NCI-H774 (cell line): ENCODE measurements around the gene CALCOCO1.

Source experiments
- DNase-seq: peaks from one replicate; lab custom pipeline; 2025; lab: John Stamatoyannopoulos, UW

The CALCOCO1 gene

DNA sequence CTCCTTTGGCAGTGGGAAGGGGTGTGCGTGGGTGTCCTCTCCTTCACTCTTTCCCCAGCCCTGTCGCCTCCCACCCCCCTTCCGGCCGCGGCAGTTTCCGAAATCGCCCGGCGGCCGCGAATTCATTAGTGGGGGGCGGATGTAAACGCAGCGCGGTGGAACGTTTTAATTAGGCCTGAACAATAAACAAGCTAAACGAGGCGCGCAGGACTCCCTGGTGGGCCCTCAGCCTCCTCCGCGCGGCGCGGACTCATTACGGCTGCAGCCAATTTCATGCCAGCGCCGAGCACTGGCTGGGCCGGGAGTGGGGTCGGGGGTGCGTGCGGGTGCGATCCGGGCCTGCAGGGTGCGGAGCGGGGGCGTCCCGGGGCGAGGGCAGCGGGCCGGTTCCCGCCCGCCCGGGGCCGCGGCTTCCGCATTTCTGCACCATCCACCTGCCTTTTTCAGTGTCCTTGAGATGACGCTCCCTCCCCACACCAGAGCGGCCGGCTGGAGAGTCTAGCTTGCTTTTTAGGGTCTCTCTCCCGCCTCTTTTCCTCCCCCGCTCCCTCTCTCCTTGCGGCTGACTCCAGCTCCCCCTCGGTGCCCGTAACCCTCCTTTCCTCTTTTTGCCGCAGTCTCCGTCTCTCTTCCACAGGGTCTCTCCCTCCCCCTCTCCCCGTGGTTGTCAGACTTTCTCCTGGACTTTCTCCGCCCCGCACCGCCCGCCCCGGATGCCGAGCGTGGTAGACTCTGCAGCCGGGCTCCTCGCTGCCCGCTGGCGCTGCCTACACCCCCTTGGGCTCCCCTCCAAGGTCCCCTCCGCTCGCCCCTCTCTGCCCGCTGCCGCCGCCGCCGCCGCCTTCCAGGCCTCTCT is 24.3 kb upstream of the CALCOCO1 start, which contains the start of gene CISTR:
TSS of gene CISTR (minus strand) at position 644 of the 856 bp plus-strand sequence.
- peak; percentile 52 for DNase-seq

GRCh38 chr12:53750812-53751335 is 23.6 kb upstream of the CALCOCO1 start:
- peak; percentile 43 for DNase-seq

GRCh38 chr12:53749986-53750811 is 22.9 kb upstream of the CALCOCO1 start:
- no peak for DNase-seq

DNA sequence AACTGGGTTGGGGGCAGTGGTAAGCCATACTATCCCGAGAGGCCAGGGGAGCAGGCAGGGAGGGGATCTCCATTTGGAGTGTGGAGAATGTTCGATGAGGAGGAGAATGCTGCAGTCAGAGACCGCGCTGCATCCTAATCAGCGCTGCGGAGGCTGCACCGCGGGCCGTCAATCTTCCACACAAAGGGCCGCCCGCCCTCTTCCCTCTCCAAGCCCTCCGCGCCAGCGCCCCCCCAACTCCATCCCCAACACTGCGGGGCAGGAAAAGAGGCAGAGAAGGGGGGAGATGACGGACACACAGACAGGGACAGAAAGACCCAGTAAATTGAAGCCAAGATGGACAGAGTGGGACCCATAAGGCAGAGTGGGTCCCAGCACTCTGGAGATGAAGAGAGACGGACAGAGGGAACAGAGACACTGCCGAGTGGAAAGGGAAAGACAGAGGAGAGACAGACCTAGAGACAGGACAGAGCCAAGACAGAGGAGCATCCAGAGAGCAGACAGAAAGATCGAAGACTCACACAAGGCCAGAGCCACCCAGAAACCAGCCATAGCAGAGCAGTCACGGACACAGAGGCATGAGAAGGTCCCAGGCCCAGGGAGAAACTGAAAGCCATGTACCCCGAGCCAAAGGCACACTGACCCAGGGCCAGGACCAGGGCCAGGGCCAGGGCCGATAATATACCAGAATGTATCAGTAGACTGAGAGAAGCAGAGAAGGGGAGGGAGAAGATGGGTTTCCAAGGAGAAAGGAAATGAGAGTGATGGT is 21.0 kb upstream of the CALCOCO1 start:
- DNase-seq, result no peak

DNA sequence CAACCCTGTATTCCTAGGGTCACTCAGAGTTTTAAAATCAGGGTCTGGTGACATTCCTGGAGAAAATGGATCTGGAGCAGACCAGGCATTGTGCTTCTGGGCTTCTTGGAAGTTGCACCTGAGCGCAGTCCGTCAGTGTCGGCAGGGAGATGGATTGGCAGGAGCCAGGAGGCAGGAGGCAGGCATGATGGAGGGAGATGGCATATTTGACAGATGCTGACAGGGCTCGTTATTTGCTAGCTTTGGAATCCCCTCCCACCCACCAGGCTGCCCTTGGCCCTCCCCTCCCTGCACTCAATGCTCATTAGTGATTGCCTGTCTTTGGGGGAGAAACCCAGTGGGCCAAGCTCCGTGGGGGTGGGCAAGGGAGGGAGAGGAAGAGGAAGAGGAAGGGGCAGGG is 19.8 kb upstream of the CALCOCO1 start:
- DNase-seq, result no peak

GRCh38 chr12:53746592-53747092 is 19.4 kb upstream of the CALCOCO1 start:
- DNase-seq, result peak; percentile 90

- no peak for DNase-seq
Measured at GRCh38 chr12:53744751-53745150, 17.5 kb upstream of the CALCOCO1 start.

DNA sequence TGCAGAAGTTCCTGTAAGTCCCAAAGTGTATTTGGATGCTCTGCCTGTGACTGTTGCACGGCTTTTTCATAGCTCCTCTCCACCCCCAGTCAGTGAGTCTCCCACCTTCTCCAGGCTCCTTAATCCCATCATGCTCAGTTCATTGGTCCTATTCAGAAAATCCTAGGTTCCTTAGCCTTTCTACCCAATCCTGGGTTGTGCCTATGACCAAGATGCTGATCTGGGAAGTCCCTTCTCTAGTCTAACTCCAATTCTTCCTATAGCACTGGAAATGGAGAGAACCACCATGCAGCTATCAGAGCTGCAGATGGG is 16.8 kb upstream of the CALCOCO1 start:
- no peak for DNase-seq

- peak; percentile 67 for DNase-seq
Measured at GRCh38 chr12:53743266-53744129, 16.2 kb upstream of the CALCOCO1 start.

GRCh38 chr12:53740130-53740491 is 12.9 kb upstream of the CALCOCO1 start:
- no peak for DNase-seq

DNA sequence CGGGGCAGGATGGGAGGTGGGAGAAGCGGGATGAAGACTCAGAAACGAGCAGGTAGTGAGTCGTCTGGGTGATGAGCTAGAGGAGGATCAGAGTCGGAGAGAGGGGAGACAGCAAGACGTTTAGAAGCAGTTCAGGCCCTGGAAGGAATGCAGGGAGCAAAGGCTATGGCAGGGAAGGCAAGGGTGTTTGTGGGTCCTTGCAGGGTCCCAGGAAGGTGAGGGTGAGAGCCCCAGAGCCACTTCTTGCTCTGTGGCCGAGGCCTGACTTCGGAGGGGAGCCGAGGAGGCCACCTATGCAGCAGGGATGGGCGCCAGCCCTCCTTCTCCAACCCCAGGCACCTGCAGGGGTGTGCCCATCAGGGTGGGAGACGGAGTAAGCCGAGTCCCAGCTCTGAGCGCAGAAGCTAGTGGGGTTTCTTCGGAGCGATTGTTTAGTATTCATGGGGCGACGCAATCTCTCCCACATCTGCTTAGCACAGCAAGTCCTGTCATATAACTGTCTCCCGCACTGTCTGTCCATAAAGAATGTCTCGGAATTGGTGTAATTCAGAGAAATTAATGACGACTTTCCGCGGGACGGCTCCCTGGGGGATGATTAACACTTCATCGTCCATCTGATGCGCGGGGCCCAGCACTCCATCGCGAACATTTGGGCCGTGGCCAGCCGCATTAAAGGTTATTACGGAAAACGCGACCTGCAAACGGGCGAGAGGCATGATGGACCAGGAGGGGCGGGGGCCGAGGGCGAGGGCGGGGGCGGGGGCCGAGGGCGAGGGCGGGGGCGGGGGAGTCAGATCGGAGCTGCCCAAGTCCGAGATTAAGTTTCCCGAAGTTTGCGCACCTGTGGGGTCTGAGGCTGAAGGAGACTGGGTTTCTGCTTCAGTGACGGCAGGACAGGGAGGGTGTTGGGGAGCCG is 12.2 kb upstream of the CALCOCO1 start:
- no peak for DNase-seq

- DNase-seq, result no peak
Measured at GRCh38 chr12:53738406-53739213, 11.4 kb upstream of the CALCOCO1 start.

DNA sequence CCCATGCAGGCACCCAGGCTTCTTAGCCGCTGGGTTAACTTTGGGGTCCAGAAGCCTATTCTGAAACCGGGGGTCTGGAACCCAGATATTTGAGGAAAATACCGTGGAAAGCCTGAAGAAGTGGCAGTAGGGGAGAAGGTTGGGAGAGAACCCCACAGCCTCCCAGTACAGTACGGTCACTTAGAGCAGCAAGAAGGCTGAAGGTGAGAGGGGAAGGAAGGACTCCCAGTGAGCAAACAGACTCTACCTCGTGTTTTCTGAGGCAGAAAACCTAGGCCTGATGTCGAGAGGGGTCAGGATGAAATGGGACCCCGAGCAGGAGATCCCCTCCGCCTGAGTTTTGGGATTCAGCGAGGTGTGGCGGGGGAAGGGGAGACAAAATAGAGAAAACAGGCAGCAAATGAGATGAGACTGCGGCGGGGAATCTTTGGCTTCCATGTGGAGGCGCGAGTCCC is 10.7 kb upstream of the CALCOCO1 start:
- no peak for DNase-seq

DNA sequence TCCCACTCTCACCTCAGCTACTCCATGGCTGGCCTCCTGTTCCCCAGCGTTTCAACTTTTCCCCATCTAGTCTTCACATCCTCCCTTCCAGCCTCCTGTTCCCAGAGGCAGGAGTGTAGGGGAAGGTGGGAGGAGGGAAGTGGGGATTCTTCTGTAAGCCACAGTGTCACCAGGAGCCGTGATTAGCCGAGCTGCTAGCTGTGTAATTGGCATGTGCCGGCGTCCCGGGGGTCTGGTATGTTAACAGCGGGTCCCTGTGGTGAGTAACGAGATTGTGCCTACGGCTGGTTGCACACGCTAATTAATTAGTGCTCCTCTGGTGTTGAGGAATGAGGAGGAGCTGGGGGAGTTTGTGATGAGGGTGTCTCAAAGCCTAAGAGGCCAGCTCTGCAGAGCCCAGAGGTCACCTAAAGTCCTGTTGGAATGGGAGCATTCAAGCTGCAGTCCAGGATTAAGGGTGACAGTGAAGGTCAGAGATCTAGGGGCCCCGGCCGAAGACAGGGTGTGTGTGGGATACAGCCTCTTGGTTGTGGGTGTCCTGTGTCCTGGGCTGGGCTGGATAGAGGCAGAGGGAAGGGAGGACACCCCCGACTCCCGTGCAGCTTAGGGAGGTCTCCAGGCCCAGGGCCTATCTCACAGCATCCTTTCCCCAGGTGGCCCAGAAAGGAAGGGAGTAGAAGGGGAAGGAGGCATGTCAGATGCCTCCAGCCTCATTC is 10.0 kb upstream of the CALCOCO1 start:
- DNase-seq, result no peak

GRCh38 chr12:53736592-53736991 is 9.3 kb upstream of the CALCOCO1 start:
- DNase-seq, result no peak

DNA sequence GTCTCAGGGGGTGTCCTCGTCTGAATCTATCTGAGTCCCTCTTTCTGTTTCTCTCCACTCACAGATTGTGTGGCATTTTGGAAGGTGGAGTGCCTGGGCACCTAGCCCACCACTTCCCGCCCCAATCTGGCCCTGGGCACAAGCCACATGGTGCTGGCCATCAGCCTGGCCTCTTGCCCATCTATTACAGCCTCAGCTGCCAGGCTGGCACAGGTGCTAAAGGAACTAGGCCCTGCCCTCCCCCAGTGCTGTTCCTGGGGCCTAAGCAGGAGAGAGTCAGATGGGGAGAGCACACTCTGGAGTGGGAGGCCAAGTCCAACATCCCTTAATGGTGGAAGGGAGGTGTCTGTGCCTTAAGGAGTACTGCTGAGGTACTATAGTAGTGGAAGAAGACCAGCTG is 8.3 kb upstream of the CALCOCO1 start:
- DNase-seq, result no peak

DNA sequence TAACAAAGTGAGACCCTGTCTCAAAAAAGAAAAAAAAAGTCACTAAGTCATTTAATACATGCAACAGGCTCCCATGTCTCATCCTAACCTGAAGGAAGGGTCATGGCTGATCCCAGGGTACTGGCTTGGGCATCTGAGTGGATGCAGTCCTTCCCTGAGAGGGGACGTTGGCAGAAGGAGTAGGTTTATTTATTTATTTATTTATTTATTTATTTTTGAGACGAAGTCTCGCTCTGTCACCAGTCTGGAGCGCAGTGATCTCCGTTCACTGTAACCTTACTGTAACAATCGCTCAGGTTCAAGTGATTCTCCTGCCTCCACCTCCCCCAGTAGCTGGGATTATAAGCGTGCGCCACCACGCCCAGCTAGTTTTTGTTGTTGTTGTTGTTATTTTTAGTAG is 7.2 kb upstream of the CALCOCO1 start:
- no peak for DNase-seq

- DNase-seq, result no peak
Measured at GRCh38 chr12:53733807-53734200, 6.6 kb upstream of the CALCOCO1 start.
